GM23338 (cell line): ENCODE measurements around the gene CPT1C. TPM values are rescaled to one million over a fixed set of nuclear protein-coding genes. Genes with fewer than 3 reads are reported as not detected.

Experiments used
- ATAC-seq: fragments of 200-7000 bp; cut with Tn5 transposase; 3 replicates; pipeline ENCODE4 v1.9.1; 2020
- DNase-seq: peaks from one replicate; pipeline ENCODE4 v3.0.0-alpha.2; 2015; ENCODE audit warnings: low spot score
- H2AFZ ChIP-seq: fragments of 200-600 bp; sonication (generic); 2 replicates; pipeline ENCODE4 v1.8.0; 2016; ENCODE audit warnings: antibody characterized with exemption, mild to moderate bottlenecking, moderate library complexity
- H3F3A ChIP-seq: fragments of 200-600 bp; sonication (generic); replicated peaks from 2 replicates; pipeline ENCODE4 v1.8.0; 2017; ENCODE audit warnings: antibody characterized with exemption, mixed run types, low read depth
- H3K27ac ChIP-seq: fragments of 200-600 bp; sonication (generic); 2 replicates; pipeline ENCODE4 v1.6.1; 2016; ENCODE audit warnings: low read depth
- H3K27me3 ChIP-seq: fragments of 200-600 bp; sonication (generic); 2 replicates; pipeline ENCODE4 v1.8.0; 2016; ENCODE audit warnings: mild to moderate bottlenecking, mixed run types, moderate library complexity; ENCODE audit not compliant: insufficient read depth
- H3K36me3 ChIP-seq: fragments of 200-600 bp; sonication (generic); 2 replicates; pipeline ENCODE4 v1.8.0; 2016; ENCODE audit warnings: mild to moderate bottlenecking; ENCODE audit not compliant: insufficient read depth
- H3K4me1 ChIP-seq: fragments of 200-600 bp; sonication (generic); 2 replicates; pipeline ENCODE4 v1.8.0; 2016; ENCODE audit warnings: mild to moderate bottlenecking, moderate library complexity; ENCODE audit not compliant: insufficient read depth
- H3K4me2 ChIP-seq: fragments of 200-600 bp; sonication (generic); 2 replicates; pipeline ENCODE4 v1.7.1; 2017; ENCODE audit warnings: mixed run types
- H3K4me3 ChIP-seq: fragments of 200-600 bp; sonication (generic); 2 replicates; pipeline ENCODE4 v1.6.1; 2016; ENCODE audit warnings: mixed run types
- H3K79me2 ChIP-seq: fragments of 200-600 bp; sonication (generic); replicated peaks from 2 replicates; pipeline ENCODE4 v1.8.0; 2017; ENCODE audit warnings: mild to moderate bottlenecking; ENCODE audit not compliant: insufficient read depth
- H3K9me2 ChIP-seq: fragments of 200-600 bp; sonication (generic); 2 replicates; pipeline ENCODE4 v1.8.0; 2017; ENCODE audit not compliant: insufficient read depth
- H4K20me1 ChIP-seq: fragments of 200-600 bp; sonication (generic); replicated peaks from 2 replicates; pipeline ENCODE4 v1.8.0; 2017; ENCODE audit warnings: mild to moderate bottlenecking; ENCODE audit not compliant: insufficient read depth
- H3K27ac Mint-ChIP-seq: 2 replicates; pipeline ENCODE4 v1.8.0; 2020; ENCODE audit warnings: inconsistent platforms, mild to moderate bottlenecking, moderate library complexity, mixed read lengths
- H3K27me3 Mint-ChIP-seq: 3 replicates; pipeline ENCODE4 v1.8.0; 2022; ENCODE audit warnings: low read depth, mild to moderate bottlenecking, moderate library complexity, mixed read lengths, inconsistent platforms; ENCODE audit not compliant: insufficient read depth, poor library complexity
- H3K36me3 Mint-ChIP-seq: 3 replicates; pipeline ENCODE4 v1.8.0; 2021; ENCODE audit warnings: low read depth, mild to moderate bottlenecking, inconsistent platforms, moderate library complexity, mixed read lengths
- H3K4me1 Mint-ChIP-seq: 3 replicates; pipeline ENCODE4 v1.8.0; 2020; ENCODE audit warnings: mild to moderate bottlenecking, inconsistent platforms, mixed read lengths
- H3K4me3 Mint-ChIP-seq: 3 replicates; pipeline ENCODE4 v1.8.0; 2021; ENCODE audit warnings: moderate library complexity, mild to moderate bottlenecking, inconsistent platforms, mixed read lengths
- H3K9me3 Mint-ChIP-seq: 3 replicates; pipeline ENCODE4 v1.8.0; 2020; ENCODE audit warnings: moderate library complexity, mild to moderate bottlenecking, inconsistent platforms, mixed read lengths
- CREB1 ChIP-seq: fragments of 250-450 bp; sonication (Bioruptor Pico); IDR thresholded peaks from 2 replicates; pipeline ENCODE4 v1.5.0; 2020; ENCODE audit warnings: low read depth, mild to moderate bottlenecking, moderate library complexity
- ETS1 ChIP-seq: IDR thresholded peaks from 2 replicates; pipeline ENCODE4 v1.6.1; 2016; ENCODE audit warnings: antibody characterized with exemption
- EZH2 ChIP-seq: fragments of 200-600 bp; sonication (generic); IDR thresholded peaks from one replicate; pipeline ENCODE4 v1.8.0; 2017; ENCODE audit warnings: antibody characterized with exemption, mild to moderate bottlenecking, low read depth; ENCODE audit not compliant: unreplicated experiment
- EZH2phosphoT487 ChIP-seq: fragments of 200-600 bp; sonication (generic); IDR thresholded peaks from one replicate; pipeline ENCODE4 v1.8.1; 2018; ENCODE audit warnings: antibody characterized with exemption; ENCODE audit not compliant: unreplicated experiment
- JUNB ChIP-seq: IDR thresholded peaks from one replicate; pipeline ENCODE4 v1.6.1; 2016; ENCODE audit warnings: antibody characterized with exemption; ENCODE audit not compliant: unreplicated experiment
- NANOG ChIP-seq: IDR thresholded peaks from 2 replicates; pipeline ENCODE4 v1.6.1; 2016; ENCODE audit warnings: antibody characterized with exemption, borderline replicate concordance
- POLR2AphosphoS5 ChIP-seq: IDR thresholded peaks from 2 replicates; pipeline ENCODE4 v1.6.1; 2016; ENCODE audit warnings: antibody characterized with exemption, low read depth
- REST ChIP-seq: IDR thresholded peaks from one replicate; pipeline ENCODE4 v1.6.1; 2018; ENCODE audit warnings: antibody characterized with exemption; ENCODE audit not compliant: unreplicated experiment
- STAT1 ChIP-seq: IDR thresholded peaks from one replicate; pipeline ENCODE4 v1.6.1; 2016; ENCODE audit warnings: antibody characterized with exemption; ENCODE audit not compliant: unreplicated experiment
- ZNF114 ChIP-seq: fragments of 250-450 bp; sonication (Bioruptor Pico); IDR thresholded peaks from 2 replicates; pipeline ENCODE4 v1.5.0; 2020; ENCODE audit warnings: mild to moderate bottlenecking, moderate library complexity
- ZNF331 ChIP-seq: fragments of 250-450 bp; sonication (Bioruptor Pico); IDR thresholded peaks from 2 replicates; pipeline ENCODE4 v1.5.0; 2020; ENCODE audit warnings: low read depth, mild to moderate bottlenecking, moderate library complexity
- polyA plus RNA-seq: library from polyadenylated mRNA; unstranded; fragments of >200 nt; fragmentation: Nextera tagmentation; extraction: Ambion mirVana; gene quantifications from 2 replicates; pipeline ENCODE4 v1.2.1, GENCODE V29; 2016
- total RNA-seq: library from RNA; depleted of rRNA; stranded (reverse); fragments of >200 nt; shearing (Covaris generic); gene quantifications from 2 replicates; pipeline ENCODE4 v1.2.3, GENCODE V29; 2014
- TF ChIP-seq, protein P1 (sequence below): fragments of 250-450 bp; sonication (Bioruptor Pico); IDR thresholded peaks from 2 replicates; pipeline ENCODE4 v1.5.0; 2020; ENCODE audit warnings: mild to moderate bottlenecking, moderate library complexity
- TF ChIP-seq, protein P2 (sequence below), 2 experiments: fragments of 200-600 bp in 1 of 2; sonication (generic) in 1 of 2; conservative IDR thresholded peaks; 2 replicates each; pipeline versions ENCODE4 v1.5.1 to v1.6.1; 2016 to 2017; ENCODE audit warnings: antibody characterized with exemption in 2 of 2, low read depth in 2 of 2, mild to moderate bottlenecking in 2 of 2, moderate library complexity in 1 of 2

Gene CPT1C
- total and polyA plus RNA-seq, 2 experiments from 2014 or later = 63.4 to 77.3 TPM

DNA sequence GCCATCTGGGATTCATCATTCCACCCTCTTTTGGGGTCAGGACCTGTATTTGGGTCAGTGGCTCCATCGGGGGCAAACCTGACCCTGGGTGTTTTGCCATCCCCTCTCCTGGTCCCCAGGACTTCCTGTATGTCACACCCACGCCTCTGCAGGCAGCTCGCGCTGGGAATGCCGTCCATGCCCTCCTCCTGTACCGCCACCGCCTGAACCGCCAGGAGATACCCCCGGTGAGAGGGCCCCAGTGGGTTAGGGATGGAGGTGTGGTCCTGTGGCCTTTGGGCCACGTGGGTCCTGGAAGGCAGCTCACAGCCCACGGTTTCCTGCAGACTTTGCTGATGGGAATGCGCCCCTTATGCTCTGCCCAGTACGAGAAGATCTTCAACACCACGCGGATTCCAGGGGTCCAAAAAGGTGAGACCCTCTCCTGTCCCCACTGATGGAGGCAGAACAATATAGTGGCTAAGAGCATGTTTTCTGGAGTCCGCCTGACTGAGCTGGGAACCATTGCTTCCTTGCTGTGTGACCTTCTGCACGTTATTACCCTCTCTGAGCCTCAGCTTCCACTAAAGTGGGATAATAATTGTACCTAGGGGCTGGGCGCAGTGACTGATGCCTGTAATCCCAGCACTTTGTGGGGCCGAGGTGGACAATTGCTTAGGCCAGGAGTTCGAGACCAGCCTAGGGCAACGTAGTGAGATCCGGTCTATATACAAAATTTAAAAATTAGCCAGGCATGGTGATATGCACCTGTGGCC, 14.1 kb downstream of the CPT1C start:
- no peak overlapping the region for H3K4me2 ChIP-seq
- no peaks in the 10 kb centered on the region for H3K79me2 ChIP-seq
- H3K9me3 Mint-ChIP-seq = no peaks in the 10 kb centered on the region
- no peak overlapping the region for H2AFZ ChIP-seq
- H3K36me3 ChIP-seq = no peaks in the 10 kb centered on the region; the same call in 1 of the 2 replicates
- no peaks in the 10 kb centered on the region for H3K9me2 ChIP-seq
- ATAC-seq (no peak), DNase-seq (no peak)
- TF ChIP-seq STAT1 (no peak), REST (no peak), ZNF331 (CRISPR knock-in tag) (no peak), JUNB (no peak), ETS1 (no peak), EZH2 (no peak), NANOG (no peak), ZNF114 (CRISPR knock-in tag) (no peak), CREB1 (CRISPR knock-in tag) (no peak), POLR2AphosphoS5 (no peak), EZH2phosphoT487 (no peak)
- TF ChIP-seq, protein P1, sequence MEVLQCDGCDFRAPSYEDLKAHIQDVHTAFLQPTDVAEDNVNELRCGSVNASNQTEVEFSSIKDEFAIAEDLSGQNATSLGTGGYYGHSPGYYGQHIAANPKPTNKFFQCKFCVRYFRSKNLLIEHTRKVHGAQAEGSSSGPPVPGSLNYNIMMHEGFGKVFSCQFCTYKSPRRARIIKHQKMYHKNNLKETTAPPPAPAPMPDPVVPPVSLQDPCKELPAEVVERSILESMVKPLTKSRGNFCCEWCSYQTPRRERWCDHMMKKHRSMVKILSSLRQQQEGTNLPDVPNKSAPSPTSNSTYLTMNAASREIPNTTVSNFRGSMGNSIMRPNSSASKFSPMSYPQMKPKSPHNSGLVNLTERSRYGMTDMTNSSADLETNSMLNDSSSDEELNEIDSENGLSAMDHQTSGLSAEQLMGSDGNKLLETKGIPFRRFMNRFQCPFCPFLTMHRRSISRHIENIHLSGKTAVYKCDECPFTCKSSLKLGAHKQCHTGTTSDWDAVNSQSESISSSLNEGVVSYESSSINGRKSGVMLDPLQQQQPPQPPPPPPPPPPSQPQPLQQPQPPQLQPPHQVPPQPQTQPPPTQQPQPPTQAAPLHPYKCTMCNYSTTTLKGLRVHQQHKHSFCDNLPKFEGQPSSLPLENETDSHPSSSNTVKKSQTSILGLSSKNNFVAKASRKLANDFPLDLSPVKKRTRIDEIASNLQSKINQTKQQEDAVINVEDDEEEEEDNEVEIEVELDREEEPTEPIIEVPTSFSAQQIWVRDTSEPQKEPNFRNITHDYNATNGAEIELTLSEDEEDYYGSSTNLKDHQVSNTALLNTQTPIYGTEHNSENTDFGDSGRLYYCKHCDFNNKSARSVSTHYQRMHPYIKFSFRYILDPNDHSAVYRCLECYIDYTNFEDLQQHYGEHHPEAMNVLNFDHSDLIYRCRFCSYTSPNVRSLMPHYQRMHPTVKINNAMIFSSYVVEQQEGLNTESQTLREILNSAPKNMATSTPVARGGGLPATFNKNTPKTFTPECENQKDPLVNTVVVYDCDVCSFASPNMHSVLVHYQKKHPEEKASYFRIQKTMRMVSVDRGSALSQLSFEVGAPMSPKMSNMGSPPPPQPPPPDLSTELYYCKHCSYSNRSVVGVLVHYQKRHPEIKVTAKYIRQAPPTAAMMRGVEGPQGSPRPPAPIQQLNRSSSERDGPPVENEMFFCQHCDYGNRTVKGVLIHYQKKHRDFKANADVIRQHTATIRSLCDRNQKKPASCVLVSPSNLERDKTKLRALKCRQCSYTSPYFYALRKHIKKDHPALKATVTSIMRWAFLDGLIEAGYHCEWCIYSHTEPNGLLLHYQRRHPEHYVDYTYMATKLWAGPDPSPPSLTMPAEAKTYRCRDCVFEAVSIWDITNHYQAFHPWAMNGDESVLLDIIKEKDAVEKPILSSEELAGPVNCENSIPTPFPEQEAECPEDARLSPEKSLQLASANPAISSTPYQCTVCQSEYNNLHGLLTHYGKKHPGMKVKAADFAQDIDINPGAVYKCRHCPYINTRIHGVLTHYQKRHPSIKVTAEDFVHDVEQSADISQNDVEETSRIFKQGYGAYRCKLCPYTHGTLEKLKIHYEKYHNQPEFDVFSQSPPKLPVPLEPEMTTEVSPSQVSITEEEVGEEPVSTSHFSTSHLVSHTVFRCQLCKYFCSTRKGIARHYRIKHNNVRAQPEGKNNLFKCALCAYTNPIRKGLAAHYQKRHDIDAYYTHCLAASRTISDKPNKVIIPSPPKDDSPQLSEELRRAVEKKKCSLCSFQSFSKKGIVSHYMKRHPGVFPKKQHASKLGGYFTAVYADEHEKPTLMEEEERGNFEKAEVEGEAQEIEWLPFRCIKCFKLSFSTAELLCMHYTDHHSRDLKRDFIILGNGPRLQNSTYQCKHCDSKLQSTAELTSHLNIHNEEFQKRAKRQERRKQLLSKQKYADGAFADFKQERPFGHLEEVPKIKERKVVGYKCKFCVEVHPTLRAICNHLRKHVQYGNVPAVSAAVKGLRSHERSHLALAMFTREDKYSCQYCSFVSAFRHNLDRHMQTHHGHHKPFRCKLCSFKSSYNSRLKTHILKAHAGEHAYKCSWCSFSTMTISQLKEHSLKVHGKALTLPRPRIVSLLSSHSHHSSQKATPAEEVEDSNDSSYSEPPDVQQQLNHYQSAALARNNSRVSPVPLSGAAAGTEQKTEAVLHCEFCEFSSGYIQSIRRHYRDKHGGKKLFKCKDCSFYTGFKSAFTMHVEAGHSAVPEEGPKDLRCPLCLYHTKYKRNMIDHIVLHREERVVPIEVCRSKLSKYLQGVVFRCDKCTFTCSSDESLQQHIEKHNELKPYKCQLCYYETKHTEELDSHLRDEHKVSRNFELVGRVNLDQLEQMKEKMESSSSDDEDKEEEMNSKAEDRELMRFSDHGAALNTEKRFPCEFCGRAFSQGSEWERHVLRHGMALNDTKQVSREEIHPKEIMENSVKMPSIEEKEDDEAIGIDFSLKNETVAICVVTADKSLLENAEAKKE (CRISPR knock-in tag) = no peak
- TF ChIP-seq, protein P2, sequence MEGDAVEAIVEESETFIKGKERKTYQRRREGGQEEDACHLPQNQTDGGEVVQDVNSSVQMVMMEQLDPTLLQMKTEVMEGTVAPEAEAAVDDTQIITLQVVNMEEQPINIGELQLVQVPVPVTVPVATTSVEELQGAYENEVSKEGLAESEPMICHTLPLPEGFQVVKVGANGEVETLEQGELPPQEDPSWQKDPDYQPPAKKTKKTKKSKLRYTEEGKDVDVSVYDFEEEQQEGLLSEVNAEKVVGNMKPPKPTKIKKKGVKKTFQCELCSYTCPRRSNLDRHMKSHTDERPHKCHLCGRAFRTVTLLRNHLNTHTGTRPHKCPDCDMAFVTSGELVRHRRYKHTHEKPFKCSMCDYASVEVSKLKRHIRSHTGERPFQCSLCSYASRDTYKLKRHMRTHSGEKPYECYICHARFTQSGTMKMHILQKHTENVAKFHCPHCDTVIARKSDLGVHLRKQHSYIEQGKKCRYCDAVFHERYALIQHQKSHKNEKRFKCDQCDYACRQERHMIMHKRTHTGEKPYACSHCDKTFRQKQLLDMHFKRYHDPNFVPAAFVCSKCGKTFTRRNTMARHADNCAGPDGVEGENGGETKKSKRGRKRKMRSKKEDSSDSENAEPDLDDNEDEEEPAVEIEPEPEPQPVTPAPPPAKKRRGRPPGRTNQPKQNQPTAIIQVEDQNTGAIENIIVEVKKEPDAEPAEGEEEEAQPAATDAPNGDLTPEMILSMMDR (conservative IDR thresholded peaks at IDR 0.05; ENCODE audit: low read depth in 2 of 2) = no peak
- no peak overlapping the region for H3K4me3 ChIP-seq
- H4K20me1 ChIP-seq = no peaks in the 10 kb centered on the region
- H3K27ac ChIP-seq = no peak overlapping the region
- no peak overlapping the region for H3K27ac Mint-ChIP-seq
- H3K4me1 Mint-ChIP-seq = no peaks in the 10 kb centered on the region
- H3K4me3 Mint-ChIP-seq = no peak overlapping the region
- H3K4me1 ChIP-seq = no peaks in the 10 kb centered on the region
- no peaks in the 10 kb centered on the region for H3F3A ChIP-seq
- H3K36me3 Mint-ChIP-seq = peaks cover 44% of the 10 kb centered on the region
- no peaks in the 10 kb centered on the region for H3K27me3 ChIP-seq
- H3K27me3 Mint-ChIP-seq = peaks cover 16% of the 10 kb centered on the region
